ENCODE measurements around the gene PIAS4. TPM values are rescaled to one million over a fixed set of nuclear protein-coding genes. Genes with fewer than 3 reads are reported as not detected.

Gene PIAS4
- total and polyA plus RNA-seq, 2 of the 13 experiments (the other 11 are each of a cell fraction or from before 2014, with no cell fraction given), result 9.0 to 20.1 TPM

DNA sequence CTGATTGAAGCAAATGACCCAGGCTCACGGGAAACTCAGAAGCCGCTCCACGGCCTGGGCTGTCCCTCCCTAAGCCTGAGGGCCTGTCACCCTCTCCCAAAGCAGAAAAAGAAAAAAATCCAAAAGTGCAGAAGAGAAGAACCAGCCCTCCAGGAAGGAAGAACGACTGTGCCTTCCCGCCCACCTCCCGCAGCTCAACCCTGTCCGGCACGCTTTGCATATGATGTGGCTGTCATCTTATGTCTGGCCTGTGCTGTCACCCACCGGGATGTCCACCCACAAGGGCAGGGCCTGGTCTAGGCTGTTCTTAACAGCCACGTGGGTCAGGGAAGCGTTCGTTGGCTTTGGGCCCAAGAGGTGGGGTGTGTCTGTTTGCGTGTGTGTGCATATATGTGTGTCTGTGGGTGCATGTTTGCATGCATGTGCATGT is 45.5 kb downstream of the PIAS4 start (continued):
- peak; percentile 13; the same call in 1 of the 2 replicates for TF ChIP-seq ARID4A (CRISPR knock-in tag; IDR thresholded peaks at IDR 0.05; ENCODE audit: borderline replicate concordance)
- TF ChIP-seq, protein P1, sequence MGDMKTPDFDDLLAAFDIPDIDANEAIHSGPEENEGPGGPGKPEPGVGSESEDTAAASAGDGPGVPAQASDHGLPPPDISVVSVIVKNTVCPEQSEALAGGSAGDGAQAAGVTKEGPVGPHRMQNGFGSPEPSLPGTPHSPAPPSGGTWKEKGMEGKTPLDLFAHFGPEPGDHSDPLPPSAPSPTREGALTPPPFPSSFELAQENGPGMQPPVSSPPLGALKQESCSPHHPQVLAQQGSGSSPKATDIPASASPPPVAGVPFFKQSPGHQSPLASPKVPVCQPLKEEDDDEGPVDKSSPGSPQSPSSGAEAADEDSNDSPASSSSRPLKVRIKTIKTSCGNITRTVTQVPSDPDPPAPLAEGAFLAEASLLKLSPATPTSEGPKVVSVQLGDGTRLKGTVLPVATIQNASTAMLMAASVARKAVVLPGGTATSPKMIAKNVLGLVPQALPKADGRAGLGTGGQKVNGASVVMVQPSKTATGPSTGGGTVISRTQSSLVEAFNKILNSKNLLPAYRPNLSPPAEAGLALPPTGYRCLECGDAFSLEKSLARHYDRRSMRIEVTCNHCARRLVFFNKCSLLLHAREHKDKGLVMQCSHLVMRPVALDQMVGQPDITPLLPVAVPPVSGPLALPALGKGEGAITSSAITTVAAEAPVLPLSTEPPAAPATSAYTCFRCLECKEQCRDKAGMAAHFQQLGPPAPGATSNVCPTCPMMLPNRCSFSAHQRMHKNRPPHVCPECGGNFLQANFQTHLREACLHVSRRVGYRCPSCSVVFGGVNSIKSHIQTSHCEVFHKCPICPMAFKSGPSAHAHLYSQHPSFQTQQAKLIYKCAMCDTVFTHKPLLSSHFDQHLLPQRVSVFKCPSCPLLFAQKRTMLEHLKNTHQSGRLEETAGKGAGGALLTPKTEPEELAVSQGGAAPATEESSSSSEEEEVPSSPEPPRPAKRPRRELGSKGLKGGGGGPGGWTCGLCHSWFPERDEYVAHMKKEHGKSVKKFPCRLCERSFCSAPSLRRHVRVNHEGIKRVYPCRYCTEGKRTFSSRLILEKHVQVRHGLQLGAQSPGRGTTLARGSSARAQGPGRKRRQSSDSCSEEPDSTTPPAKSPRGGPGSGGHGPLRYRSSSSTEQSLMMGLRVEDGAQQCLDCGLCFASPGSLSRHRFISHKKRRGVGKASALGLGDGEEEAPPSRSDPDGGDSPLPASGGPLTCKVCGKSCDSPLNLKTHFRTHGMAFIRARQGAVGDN (CRISPR knock-in tag; IDR thresholded peaks at IDR 0.05), result peak; percentile 8
- no peak for TF ChIP-seq KMT2B (CRISPR knock-in tag; IDR thresholded peaks at IDR 0.05)
- no peak for TF ChIP-seq CHCHD3 (CRISPR knock-in tag; IDR thresholded peaks at IDR 0.05)
- TF ChIP-seq, protein P2, sequence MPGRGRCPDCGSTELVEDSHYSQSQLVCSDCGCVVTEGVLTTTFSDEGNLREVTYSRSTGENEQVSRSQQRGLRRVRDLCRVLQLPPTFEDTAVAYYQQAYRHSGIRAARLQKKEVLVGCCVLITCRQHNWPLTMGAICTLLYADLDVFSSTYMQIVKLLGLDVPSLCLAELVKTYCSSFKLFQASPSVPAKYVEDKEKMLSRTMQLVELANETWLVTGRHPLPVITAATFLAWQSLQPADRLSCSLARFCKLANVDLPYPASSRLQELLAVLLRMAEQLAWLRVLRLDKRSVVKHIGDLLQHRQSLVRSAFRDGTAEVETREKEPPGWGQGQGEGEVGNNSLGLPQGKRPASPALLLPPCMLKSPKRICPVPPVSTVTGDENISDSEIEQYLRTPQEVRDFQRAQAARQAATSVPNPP (CRISPR knock-in tag; IDR thresholded peaks at IDR 0.05), result no peak
- peak; percentile 0; the same call in 1 of the 2 replicates for TF ChIP-seq KDM5B (CRISPR knock-in tag; IDR thresholded peaks at IDR 0.05; ENCODE audit: borderline replicate concordance)
- TF ChIP-seq DPF2 (CRISPR knock-in tag; IDR thresholded peaks at IDR 0.05; ENCODE audit: borderline replicate concordance, low read depth), result peak; percentile 15; the same call in 1 of the 2 replicates
- TF ChIP-seq BCL6 (CRISPR knock-in tag; IDR thresholded peaks at IDR 0.05), result no peak
- TF ChIP-seq, protein P3, sequence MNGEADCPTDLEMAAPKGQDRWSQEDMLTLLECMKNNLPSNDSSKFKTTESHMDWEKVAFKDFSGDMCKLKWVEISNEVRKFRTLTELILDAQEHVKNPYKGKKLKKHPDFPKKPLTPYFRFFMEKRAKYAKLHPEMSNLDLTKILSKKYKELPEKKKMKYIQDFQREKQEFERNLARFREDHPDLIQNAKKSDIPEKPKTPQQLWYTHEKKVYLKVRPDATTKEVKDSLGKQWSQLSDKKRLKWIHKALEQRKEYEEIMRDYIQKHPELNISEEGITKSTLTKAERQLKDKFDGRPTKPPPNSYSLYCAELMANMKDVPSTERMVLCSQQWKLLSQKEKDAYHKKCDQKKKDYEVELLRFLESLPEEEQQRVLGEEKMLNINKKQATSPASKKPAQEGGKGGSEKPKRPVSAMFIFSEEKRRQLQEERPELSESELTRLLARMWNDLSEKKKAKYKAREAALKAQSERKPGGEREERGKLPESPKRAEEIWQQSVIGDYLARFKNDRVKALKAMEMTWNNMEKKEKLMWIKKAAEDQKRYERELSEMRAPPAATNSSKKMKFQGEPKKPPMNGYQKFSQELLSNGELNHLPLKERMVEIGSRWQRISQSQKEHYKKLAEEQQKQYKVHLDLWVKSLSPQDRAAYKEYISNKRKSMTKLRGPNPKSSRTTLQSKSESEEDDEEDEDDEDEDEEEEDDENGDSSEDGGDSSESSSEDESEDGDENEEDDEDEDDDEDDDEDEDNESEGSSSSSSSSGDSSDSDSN (CRISPR knock-in tag; IDR thresholded peaks at IDR 0.05), result 0 out of 2 replicates have a peak, but pooled peaks have one; percentile 1
- TF ChIP-seq ZNF543 (CRISPR knock-in tag; IDR thresholded peaks at IDR 0.05), result no peak
- peak; percentile 67; the same call in 1 of the 2 replicates for TF ChIP-seq HOXA9 (CRISPR knock-in tag; IDR thresholded peaks at IDR 0.05; ENCODE audit: borderline replicate concordance)
- no peak for TF ChIP-seq CEBPG (CRISPR knock-in tag; IDR thresholded peaks at IDR 0.05)
- no peak for TF ChIP-seq ZNF468 (CRISPR knock-in tag; IDR thresholded peaks at IDR 0.05)
- 0 out of 2 replicates have a peak, but pooled peaks have one; percentile 40 for TF ChIP-seq ZNF564 (CRISPR knock-in tag; IDR thresholded peaks at IDR 0.05)
- no peak for TF ChIP-seq KLF6 (CRISPR knock-in tag; IDR thresholded peaks at IDR 0.05)
- peak; percentile 4 for TF ChIP-seq U2AF1 (optimal IDR thresholded peaks at IDR 0.05; ENCODE audit: low read depth, low read length)
- 0 out of 2 replicates have a peak, but pooled peaks have one; percentile 23 for TF ChIP-seq POLR2AphosphoS2 (IDR thresholded peaks at IDR 0.05; ENCODE audit: low read depth, low read length)
- TF ChIP-seq ZNF839 (CRISPR knock-in tag; IDR thresholded peaks at IDR 0.05; ENCODE audit: borderline replicate concordance), result 0 out of 2 replicates have a peak, but pooled peaks have one; percentile 18

Measured in HepG2 (cell line).